Fibroblast of villous mesenchyme (primary cell): ENCODE results near the gene DPEP1. TPM values are rescaled to one million over a fixed set of nuclear protein-coding genes. Genes with fewer than 3 reads are reported as not detected.

Source experiments
- DNase-seq: peaks from one replicate; pipeline ENCODE4 v3.0.0-alpha.2; 2010; ENCODE audit warnings: low read depth
- H3K4me3 ChIP-seq: 2 replicates; pipeline ENCODE4 v1.5.1; 2011; ENCODE audit warnings: low read depth, mild to moderate bottlenecking, low read length
- CTCF ChIP-seq: IDR thresholded peaks from 2 replicates; pipeline ENCODE4 v1.5.1; 2012; ENCODE audit warnings: low read depth, mild to moderate bottlenecking, low read length; ENCODE audit not compliant: insufficient read depth
- total RNA-seq: library from RNA; depleted of rRNA; stranded (reverse); fragments of >200 nt; gene quantifications from 2 replicates; pipeline ENCODE4 v1.2.3, GENCODE V29; 2012

Gene DPEP1
- total RNA-seq, 1 donor: not detected

GRCh38 chr16:89573826-89574680 lies 39.4 kb upstream of the DPEP1 start:
- H3K4me3 ChIP-seq: no peak overlapping the region
- TF ChIP-seq CTCF: no peak
- no peak for DNase-seq

- H3K4me3 ChIP-seq: peak overlapping the region; percentile 57
- peak; percentile 87 for TF ChIP-seq CTCF
- DNase-seq: peak; percentile 77
These were observed 38.7 kb upstream of the DPEP1 start for GRCh38 chr16:89574681-89575246.

GRCh38 chr16:89575247-89576152 lies 37.9 kb upstream of the DPEP1 start, which contains the start of gene CPNE7:
CPNE7 (plus strand) TSS chr16:89575758; CDS start chr16:89575898, 140 bp downstream.
- DNase-seq: no peak
- H3K4me3 ChIP-seq: peak within 1 kb of the TSS; percentile 57
- TF ChIP-seq CTCF: no peak

GRCh38 chr16:89576153-89577054 lies 37.0 kb upstream of the DPEP1 start:
- no peak for DNase-seq
- TF ChIP-seq CTCF: no peak
- H3K4me3 ChIP-seq: peak overlapping the region; percentile 47

- no peak for DNase-seq
- H3K4me3 ChIP-seq: no peak overlapping the region
- no peak for TF ChIP-seq CTCF
These were observed 36.2 kb upstream of the DPEP1 start for GRCh38 chr16:89577055-89577759.

- TF ChIP-seq CTCF: no peak
- H3K4me3 ChIP-seq: no peak overlapping the region
- DNase-seq: no peak
These were observed 34.1 kb upstream of the DPEP1 start for GRCh38 chr16:89579351-89579750.
